Measurements from ENCODE around the gene CDPF1.

DNA sequence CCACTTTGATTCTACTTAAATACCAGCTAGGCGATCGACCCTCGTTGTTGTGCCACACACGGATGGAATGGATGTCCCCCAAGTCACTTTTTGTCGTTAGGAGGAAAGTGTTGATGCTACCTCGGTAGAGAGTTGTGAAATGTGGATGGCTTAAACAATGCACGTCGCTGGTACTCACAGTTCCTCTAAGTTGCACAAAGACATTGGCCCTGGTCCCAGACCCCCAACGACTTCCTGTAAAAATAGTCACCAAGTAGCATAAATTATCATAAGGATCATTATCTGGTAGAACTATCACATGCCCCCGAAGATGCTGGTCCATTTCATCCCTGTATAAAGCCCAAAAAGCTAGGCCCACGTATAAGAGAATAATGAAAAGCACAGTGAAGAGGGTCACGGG is 9.3 kb upstream of the CDPF1 start:
- no peak for TF ChIP-seq EZH2 (IDR thresholded peaks at IDR 0.05)
- no peak for TF ChIP-seq EZH2phosphoT487 (IDR thresholded peaks at IDR 0.05)

Measured in neural progenitor cell (in vitro differentiated cells).